PFSK-1 (cell line): ENCODE measurements around the gene IL3.

ENCODE experiments used
- FOXP2 ChIP-seq: optimal IDR thresholded peaks from 2 replicates; pipeline ENCODE3; 2011; ENCODE audit warnings: borderline replicate concordance, control low read depth, inconsistent platforms; ENCODE audit not compliant: insufficient read depth; ENCODE audit errors: extremely low read length, extremely low read depth
- POLR2AphosphoS5 ChIP-seq: IDR thresholded peaks from 2 replicates; pipeline ENCODE4 v1.6.1; 2012; ENCODE audit warnings: low read depth, mild to moderate bottlenecking, control low read depth, low read length, moderate library complexity
- SIN3A ChIP-seq: IDR thresholded peaks from 2 replicates; pipeline ENCODE4 v1.6.1; 2012; ENCODE audit warnings: mild to moderate bottlenecking, low read length, moderate library complexity, borderline replicate concordance; ENCODE audit not compliant: insufficient read depth
- TAF1 ChIP-seq: IDR thresholded peaks from 2 replicates; pipeline ENCODE4 v1.6.1; 2012; ENCODE audit warnings: low read length, control low read depth, borderline replicate concordance; ENCODE audit not compliant: insufficient read depth
- TF ChIP-seq, protein P1 (sequence below), 2 experiments: IDR thresholded peaks; 2 replicates each; pipeline versions ENCODE4 v1.6.1 to v1.8.0; 2011 to 2012; ENCODE audit warnings: low read depth in 2 of 2, low read length in 2 of 2, control low read depth in 1 of 2, inconsistent platforms in 1 of 2, mild to moderate bottlenecking in 1 of 2, moderate library complexity in 1 of 2; ENCODE audit not compliant: insufficient read depth in 1 of 2

IL3 gene

DNA sequence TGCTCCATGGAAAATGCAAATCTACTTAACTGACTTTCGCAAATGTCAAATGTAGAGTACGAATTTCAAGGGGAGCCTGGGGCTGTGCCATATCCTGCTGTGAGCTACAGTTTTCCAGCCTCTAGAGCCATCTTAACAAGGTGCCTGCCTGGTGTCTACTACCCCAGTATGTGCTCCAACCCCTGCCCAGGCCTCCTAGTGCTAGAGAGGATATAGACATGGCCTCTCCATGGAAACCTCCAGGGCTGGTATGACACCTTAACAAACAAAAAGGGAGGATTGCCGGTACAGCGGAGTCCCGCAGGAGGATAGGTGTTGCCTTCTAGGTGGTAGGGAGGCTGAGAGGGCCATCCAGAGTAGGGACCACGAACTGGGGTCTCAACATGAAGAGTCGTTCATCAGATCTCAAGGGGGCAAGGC is 13.6 kb upstream of the IL3 start:
- TF ChIP-seq FOXP2, result no peak
- TF ChIP-seq TAF1, result no peak
- TF ChIP-seq, protein P1, sequence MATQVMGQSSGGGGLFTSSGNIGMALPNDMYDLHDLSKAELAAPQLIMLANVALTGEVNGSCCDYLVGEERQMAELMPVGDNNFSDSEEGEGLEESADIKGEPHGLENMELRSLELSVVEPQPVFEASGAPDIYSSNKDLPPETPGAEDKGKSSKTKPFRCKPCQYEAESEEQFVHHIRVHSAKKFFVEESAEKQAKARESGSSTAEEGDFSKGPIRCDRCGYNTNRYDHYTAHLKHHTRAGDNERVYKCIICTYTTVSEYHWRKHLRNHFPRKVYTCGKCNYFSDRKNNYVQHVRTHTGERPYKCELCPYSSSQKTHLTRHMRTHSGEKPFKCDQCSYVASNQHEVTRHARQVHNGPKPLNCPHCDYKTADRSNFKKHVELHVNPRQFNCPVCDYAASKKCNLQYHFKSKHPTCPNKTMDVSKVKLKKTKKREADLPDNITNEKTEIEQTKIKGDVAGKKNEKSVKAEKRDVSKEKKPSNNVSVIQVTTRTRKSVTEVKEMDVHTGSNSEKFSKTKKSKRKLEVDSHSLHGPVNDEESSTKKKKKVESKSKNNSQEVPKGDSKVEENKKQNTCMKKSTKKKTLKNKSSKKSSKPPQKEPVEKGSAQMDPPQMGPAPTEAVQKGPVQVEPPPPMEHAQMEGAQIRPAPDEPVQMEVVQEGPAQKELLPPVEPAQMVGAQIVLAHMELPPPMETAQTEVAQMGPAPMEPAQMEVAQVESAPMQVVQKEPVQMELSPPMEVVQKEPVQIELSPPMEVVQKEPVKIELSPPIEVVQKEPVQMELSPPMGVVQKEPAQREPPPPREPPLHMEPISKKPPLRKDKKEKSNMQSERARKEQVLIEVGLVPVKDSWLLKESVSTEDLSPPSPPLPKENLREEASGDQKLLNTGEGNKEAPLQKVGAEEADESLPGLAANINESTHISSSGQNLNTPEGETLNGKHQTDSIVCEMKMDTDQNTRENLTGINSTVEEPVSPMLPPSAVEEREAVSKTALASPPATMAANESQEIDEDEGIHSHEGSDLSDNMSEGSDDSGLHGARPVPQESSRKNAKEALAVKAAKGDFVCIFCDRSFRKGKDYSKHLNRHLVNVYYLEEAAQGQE (IDR thresholded peaks at IDR 0.05; ENCODE audit: insufficient read depth in 1 of 2, low read depth in 2 of 2, low read length in 2 of 2), result no peak
- no peak for TF ChIP-seq POLR2AphosphoS5
- TF ChIP-seq SIN3A, result no peak

DNA sequence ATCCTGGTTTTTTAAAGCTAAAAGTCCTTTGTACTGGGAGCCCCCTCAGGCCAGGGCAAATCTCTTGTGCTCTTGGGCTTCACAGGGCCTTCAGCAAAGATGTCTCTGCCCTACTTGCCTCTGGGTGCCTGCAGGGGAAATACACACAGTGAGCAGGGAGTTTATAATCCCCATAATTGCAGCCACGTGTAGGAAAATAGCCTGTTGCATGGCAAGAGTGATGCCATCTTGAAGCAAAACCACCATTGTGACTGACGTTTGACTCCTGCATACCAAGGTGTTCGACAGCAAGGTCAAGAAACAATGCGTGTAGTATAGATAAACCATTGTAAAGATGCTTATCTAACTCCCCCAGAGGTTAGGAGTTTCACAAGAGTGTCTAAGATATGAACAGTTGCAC is 11.4 kb upstream of the IL3 start:
- TF ChIP-seq FOXP2, result no peak
- no peak for TF ChIP-seq TAF1
- no peak for TF ChIP-seq POLR2AphosphoS5
- TF ChIP-seq SIN3A, result no peak
- TF ChIP-seq, protein P1 (IDR thresholded peaks at IDR 0.05; ENCODE audit: insufficient read depth in 1 of 2, low read depth in 2 of 2, low read length in 2 of 2), result no peak

DNA sequence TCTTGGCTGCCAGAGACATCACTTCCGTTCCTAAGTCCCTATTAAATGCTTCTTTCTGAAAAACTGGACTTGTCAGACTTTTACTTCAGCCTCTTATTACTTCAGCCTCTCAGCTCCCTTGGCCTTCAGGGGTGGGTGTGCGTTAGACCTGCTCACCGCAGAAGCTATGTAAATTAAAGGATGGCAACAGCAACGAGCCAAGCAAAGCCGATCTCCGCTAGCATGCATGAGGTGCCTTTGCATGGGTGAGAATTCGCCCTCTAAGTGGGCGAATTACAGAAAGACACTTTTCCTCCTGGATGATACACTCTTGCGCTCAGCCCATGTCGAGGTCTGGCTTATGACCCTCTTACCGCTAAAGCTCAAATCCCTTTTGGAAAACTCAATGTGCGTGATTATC is 10.9 kb upstream of the IL3 start:
- TF ChIP-seq SIN3A (no peak), TAF1 (no peak)

DNA sequence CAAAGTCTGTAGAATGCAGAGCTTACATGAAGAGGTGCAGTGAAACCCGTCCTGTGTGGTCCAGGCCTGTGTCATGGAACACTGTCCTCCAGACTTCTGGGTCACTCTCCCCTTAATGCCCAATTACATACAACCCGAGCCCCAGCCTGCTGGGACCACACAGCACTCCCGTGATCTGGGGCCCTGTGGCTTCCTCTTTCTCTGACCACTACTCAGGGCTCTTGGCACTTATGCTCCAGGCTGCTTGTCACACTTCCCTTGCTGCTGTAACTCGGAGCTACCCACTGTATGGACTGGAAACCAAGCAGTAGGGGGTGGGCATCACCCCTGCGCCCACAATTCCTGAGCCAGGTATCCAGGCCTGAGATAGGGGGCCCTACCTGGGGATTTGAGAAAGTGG is 10.3 kb upstream of the IL3 start:
- TF ChIP-seq TAF1, result no peak
- TF ChIP-seq FOXP2, result no peak
- TF ChIP-seq, protein P1 (IDR thresholded peaks at IDR 0.05; ENCODE audit: insufficient read depth in 1 of 2, low read depth in 2 of 2, low read length in 2 of 2), result no peak
- no peak for TF ChIP-seq POLR2AphosphoS5
- TF ChIP-seq SIN3A, result no peak

DNA sequence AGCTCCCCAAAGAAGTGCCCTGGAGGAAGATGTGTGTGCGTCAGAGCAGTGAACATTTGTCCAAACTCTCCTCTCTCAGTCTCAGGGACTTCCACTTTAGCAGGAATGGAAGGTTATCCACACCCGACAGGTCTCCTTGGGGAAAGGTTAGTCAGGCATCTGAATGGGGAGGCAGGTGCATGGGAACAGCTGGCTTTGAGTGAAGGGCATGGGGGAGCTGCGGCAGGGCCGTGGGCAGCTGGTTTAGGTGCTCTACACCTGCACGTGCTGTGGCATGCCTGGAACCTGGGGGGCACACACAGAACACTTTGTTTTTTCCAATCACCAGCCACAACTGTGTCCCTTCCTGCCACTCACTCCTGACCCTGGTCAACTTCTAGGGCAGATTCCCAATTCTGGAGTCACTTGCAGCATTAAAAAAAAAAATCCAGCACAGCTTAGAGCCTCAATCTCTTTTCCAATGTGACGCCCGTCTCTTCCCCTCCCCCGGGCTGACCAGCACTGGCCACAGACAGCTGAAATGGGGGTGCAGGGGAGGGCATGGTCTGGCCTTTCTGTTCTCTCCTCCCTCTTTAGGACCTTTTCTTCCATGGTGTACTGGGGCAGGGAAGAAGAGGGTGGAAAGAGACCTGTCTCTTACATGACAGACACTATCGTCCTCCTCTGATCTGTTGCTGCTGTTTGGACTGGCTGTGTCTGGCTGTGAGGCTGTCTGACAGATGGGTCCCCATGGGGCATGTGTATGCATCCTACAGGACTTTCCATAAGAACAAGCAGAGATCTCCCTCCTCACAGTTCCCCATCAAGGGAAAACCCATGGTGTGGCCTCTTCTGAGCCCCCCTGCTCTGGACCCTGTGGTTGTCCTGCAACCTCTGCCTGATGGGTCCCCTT is 9.5 kb upstream of the IL3 start:
- no peak for TF ChIP-seq FOXP2
- no peak for TF ChIP-seq TAF1
- TF ChIP-seq POLR2AphosphoS5, result no peak
- TF ChIP-seq SIN3A, result no peak
- TF ChIP-seq, protein P1 (IDR thresholded peaks at IDR 0.05; ENCODE audit: insufficient read depth in 1 of 2, low read depth in 2 of 2, low read length in 2 of 2), result no peak
